Vagina (tissue), 2 donors: ENCODE results near the gene ALDH1A1.

Experiments used
- CTCF ChIP-seq, 3 experiments: fragments of 450-650 bp in 2 of 3; fragments of 200-600 bp in 1 of 3; sonication (generic) in 1 of 3; IDR thresholded peaks; one replicate each; pipeline ENCODE4 v1.5.1; 2017 to 2019; ENCODE audit warnings: antibody characterized with exemption in 3 of 3, mild to moderate bottlenecking in 2 of 3, moderate library complexity in 2 of 3
- POLR2A ChIP-seq, 2 donors: fragments of 450-650 bp; IDR thresholded peaks; one replicate each; pipeline ENCODE4 v1.6.1; 2017; ENCODE audit warnings: antibody characterized with exemption in 2 of 2, mild to moderate bottlenecking in 2 of 2, moderate library complexity in 2 of 2

GRCh38 chr9:72925126-72925789 lies 27.6 kb downstream of the ALDH1A1 start:
- TF ChIP-seq CTCF (IDR thresholded peaks at IDR 0.05) (no peak), POLR2A (IDR thresholded peaks at IDR 0.05) (no peak)
